Smooth muscle cell (in vitro differentiated cells): Measurements from ENCODE around the gene TMEM255B. TPM values are rescaled to one million over a fixed set of nuclear protein-coding genes. Genes with fewer than 3 reads are reported as not detected.

ENCODE experiments used
- DNase-seq: peaks from one replicate; lab custom pipeline; 2025; ENCODE audit not compliant: unreplicated experiment; lab: John Stamatoyannopoulos, UW
- H2AFZ ChIP-seq: fragments of 200-600 bp; sonication (generic); 2 replicates; pipeline ENCODE4 v1.6.0; 2016; ENCODE audit warnings: antibody characterized with exemption, low read depth, mild to moderate bottlenecking
- H3F3A ChIP-seq: fragments of 200-600 bp; sonication (generic); 2 replicates; pipeline ENCODE4 v1.6.0; 2017; ENCODE audit warnings: antibody characterized with exemption, low read depth
- H3K27ac ChIP-seq: fragments of 200-600 bp; sonication (generic); 2 replicates; pipeline ENCODE4 v1.5.1; 2016; ENCODE audit warnings: low read depth, mild to moderate bottlenecking
- H3K27me3 ChIP-seq: fragments of 200-600 bp; sonication (generic); 2 replicates; pipeline ENCODE4 v1.6.1; 2016; ENCODE audit warnings: low read depth, mild to moderate bottlenecking
- H3K36me3 ChIP-seq: fragments of 200-600 bp; sonication (generic); 2 replicates; pipeline ENCODE4 v1.5.1; 2016; ENCODE audit warnings: low read depth
- H3K4me1 ChIP-seq: fragments of 200-600 bp; sonication (generic); 2 replicates; pipeline ENCODE4 v1.5.1; 2016; ENCODE audit warnings: low read depth
- H3K4me2 ChIP-seq: fragments of 200-600 bp; sonication (generic); 2 replicates; pipeline ENCODE4 v1.6.0; 2016; ENCODE audit warnings: mild to moderate bottlenecking
- H3K4me3 ChIP-seq: fragments of 200-600 bp; sonication (generic); 2 replicates; pipeline ENCODE4 v1.5.1; 2016; ENCODE audit warnings: mild to moderate bottlenecking
- H3K79me2 ChIP-seq: fragments of 200-600 bp; sonication (generic); 2 replicates; pipeline ENCODE4 v1.6.0; 2016; ENCODE audit warnings: low read depth, mild to moderate bottlenecking
- H3K9ac ChIP-seq: fragments of 200-600 bp; sonication (generic); 2 replicates; pipeline ENCODE4 v1.6.0; 2016; ENCODE audit warnings: low read depth
- H3K9me3 ChIP-seq: fragments of 200-600 bp; sonication (generic); replicated peaks from 2 replicates; pipeline ENCODE4 v1.5.1; 2016; ENCODE audit warnings: low read depth
- H4K20me1 ChIP-seq: fragments of 200-600 bp; sonication (generic); 2 replicates; pipeline ENCODE4 v1.6.0; 2016; ENCODE audit warnings: low read depth
- WGBS: methylation state at CpG from one replicate; pipeline ENCODE4 v1.1.7; 2016; ENCODE audit warnings: low lambda C conversion rate; 5-methylcytosine and 5-hydroxymethylcytosine counted together
- polyA plus RNA-seq: library from polyadenylated mRNA; unstranded; fragments of >200 nt; fragmentation: Nextera tagmentation; extraction: Ambion mirVana; gene quantifications from 2 replicates; pipeline ENCODE4 v1.2.1, GENCODE V29; 2016
- total RNA-seq: library from RNA; depleted of rRNA; stranded (reverse); fragments of >200 nt; gene quantifications from 2 replicates; pipeline ENCODE4 v1.2.3, GENCODE V29; 2014
- TF ChIP-seq, protein P1 (sequence below): fragments of 200-600 bp; sonication (generic); IDR thresholded peaks from 2 replicates; pipeline ENCODE4 v1.5.1; 2017; ENCODE audit warnings: borderline replicate concordance, mild to moderate bottlenecking, antibody characterized with exemption; ENCODE audit not compliant: insufficient read depth, poor library complexity, severe bottlenecking

TMEM255B gene
- total and polyA plus RNA-seq, 2 experiments from 2014 or later, result 0.22 to 2.1 TPM

DNA sequence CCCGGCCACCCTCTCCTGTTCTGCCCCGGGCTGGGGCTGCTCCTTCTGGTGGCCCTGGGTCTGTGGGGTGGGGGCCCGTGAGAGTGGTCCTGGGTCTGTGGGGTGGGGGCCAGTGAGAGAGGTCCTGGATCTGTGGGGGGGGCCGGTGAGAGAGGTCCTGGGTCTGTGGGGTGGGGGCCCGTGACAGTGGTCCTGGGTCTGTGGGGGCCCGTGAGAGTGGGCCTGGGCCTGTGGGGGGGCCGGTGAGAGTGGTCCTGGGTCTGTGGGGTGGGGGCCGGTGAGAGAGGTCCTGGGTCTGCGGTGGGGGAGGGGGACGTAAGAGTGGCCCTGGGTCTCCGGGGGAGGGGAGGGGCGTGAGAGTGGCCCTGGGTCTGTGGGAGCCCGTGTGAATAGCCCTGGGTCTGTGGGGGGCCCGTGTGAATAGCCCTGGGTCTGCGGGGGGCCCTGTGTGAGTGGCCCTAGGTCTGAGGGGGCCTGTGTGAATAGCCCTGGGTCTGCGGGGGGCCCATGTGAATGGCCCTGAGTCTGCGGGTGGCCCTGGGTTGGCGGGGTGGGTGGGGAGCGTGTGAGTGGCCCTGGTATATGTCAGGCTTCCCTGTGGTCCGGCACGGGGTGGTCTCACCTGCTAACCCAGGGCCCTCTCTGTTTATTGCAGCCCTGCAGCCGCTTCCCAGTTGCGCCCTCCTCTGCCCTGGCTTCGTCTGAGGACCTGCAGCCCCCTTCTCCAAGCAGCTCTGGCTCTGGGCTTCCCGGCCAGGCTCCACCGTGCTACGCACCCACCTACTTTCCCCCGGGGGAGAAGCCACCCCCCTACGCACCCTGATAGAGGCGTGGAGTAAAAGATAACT lies 52.3 kb downstream of the TMEM255B start:
- no peak overlapping the region for H3K4me2 ChIP-seq
- TF ChIP-seq, protein P1, sequence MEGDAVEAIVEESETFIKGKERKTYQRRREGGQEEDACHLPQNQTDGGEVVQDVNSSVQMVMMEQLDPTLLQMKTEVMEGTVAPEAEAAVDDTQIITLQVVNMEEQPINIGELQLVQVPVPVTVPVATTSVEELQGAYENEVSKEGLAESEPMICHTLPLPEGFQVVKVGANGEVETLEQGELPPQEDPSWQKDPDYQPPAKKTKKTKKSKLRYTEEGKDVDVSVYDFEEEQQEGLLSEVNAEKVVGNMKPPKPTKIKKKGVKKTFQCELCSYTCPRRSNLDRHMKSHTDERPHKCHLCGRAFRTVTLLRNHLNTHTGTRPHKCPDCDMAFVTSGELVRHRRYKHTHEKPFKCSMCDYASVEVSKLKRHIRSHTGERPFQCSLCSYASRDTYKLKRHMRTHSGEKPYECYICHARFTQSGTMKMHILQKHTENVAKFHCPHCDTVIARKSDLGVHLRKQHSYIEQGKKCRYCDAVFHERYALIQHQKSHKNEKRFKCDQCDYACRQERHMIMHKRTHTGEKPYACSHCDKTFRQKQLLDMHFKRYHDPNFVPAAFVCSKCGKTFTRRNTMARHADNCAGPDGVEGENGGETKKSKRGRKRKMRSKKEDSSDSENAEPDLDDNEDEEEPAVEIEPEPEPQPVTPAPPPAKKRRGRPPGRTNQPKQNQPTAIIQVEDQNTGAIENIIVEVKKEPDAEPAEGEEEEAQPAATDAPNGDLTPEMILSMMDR, result no peak
- WGBS, result 88% methylated on average over 13 of the region's 30 CpGs

DNA sequence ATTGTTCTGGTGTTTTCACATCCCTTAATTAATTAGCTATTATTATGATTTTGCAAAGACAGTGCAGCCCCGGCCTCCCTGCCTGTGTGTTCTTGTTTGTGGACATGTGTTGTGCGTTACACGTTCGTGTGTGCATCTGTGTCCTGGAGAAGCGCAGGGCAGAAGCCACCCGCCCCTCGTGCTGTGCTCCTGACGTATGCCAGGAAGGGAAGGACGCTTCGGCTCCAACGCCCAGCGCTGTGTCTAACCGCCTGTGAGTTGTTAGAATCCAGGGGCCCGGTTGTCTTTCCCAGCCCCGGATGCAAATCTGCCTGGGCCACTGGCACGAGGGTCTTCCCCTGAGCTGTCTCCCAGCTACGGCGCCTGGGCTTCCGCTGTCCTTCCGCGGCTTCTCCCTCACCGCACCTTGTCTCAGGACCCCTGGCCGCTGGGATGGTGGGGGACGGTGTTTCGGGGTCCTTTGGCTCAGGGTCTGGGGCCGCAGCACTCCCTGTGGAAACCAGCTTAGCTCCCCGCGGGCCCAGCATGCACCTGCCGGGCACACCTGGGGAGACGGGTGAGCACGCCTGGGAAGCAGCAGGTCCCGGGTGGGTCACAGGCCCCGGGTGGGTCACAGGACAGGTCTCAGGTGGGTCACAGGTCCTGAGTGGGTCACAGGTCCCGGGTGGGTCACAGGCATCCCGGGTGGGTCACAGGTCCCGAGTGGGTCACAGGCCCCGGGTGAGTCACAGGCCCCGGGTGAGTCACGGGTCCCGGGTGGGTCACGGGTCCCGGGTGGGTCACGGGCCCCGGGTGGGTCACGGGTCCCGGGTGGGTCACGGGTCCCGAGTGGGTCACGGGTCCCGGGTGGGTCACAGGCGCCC lies 53.4 kb downstream of the TMEM255B start:
- TF ChIP-seq, protein P1, result no peak

More for the DNA sequence above, 52.3 kb downstream of the TMEM255B start:
- no peaks in the 10 kb centered on the region for H3K79me2 ChIP-seq
- no peaks in the 10 kb centered on the region for H3K27me3 ChIP-seq
- DNase-seq, result no peak
- H3K9ac ChIP-seq, result no peak overlapping the region
- H4K20me1 ChIP-seq, result no peaks in the 10 kb centered on the region
- no peaks in the 10 kb centered on the region for H3K36me3 ChIP-seq
- H3K27ac ChIP-seq, result no peak overlapping the region
- peaks cover 6% of the 10 kb centered on the region for H3K4me1 ChIP-seq
- H3K9me3 ChIP-seq, result no peaks in the 10 kb centered on the region
- no peak overlapping the region for H2AFZ ChIP-seq
- no peak overlapping the region for H3K4me3 ChIP-seq
- no peaks in the 10 kb centered on the region for H3F3A ChIP-seq

DNA sequence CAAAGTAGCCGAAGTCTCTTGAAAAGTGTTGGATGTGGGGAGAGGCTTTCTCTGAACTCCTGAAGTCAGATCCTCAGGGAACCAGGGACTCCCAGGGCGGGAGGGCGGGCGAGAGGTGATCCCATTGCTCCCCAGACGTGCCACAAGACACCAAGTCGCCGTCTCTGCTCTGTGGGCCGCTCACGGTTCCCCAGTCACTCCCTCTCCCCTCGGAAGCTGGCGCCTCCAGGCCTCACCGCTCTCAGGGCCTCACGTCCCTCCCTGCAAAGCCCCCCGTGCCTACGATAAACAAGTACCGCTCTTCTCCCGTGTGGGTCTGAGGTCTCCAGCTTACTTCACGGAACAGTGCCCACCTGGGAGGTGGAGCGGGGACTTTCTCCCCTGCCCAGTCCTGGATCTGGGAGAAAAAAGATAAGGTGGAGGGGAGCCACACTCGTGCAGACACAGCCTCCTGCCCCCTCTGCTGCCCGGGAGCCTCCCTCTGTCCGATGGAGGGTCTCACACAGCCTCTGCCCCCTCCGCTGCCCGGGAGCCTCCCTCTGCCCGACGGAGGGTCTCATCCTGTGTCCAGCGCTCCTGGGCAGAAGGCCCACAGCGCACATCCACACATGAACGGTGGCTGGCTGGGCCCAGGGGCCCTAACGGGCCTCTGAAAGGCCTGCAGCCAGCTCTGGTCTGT lies 54.2 kb downstream of the TMEM255B start:
- H3F3A ChIP-seq, result no peaks in the 10 kb centered on the region
- H3K4me3 ChIP-seq, result no peak overlapping the region
- H4K20me1 ChIP-seq, result no peaks in the 10 kb centered on the region
- H3K9me3 ChIP-seq, result no peaks in the 10 kb centered on the region
- peaks cover 6% of the 10 kb centered on the region for H3K4me1 ChIP-seq
- H3K27me3 ChIP-seq, result no peaks in the 10 kb centered on the region
- H3K27ac ChIP-seq, result no peak overlapping the region
- no peak overlapping the region for H2AFZ ChIP-seq
- WGBS, result 89% methylated on average over 27 of the region's 30 CpGs
- H3K79me2 ChIP-seq, result no peaks in the 10 kb centered on the region
- no peak overlapping the region for H3K9ac ChIP-seq
- DNase-seq, result no peak
- no peaks in the 10 kb centered on the region for H3K36me3 ChIP-seq
- peak overlapping the region; percentile 17 for H3K4me2 ChIP-seq
- TF ChIP-seq, protein P1, result no peak

More for the DNA sequence above, 53.4 kb downstream of the TMEM255B start:
- no peak overlapping the region for H3K4me2 ChIP-seq
- no peaks in the 10 kb centered on the region for H3K27me3 ChIP-seq
- no peaks in the 10 kb centered on the region for H4K20me1 ChIP-seq
- H3K4me3 ChIP-seq, result no peak overlapping the region
- no peak overlapping the region for H3K9ac ChIP-seq
- DNase-seq, result no peak
- no peak overlapping the region for H2AFZ ChIP-seq
- H3K79me2 ChIP-seq, result no peaks in the 10 kb centered on the region
- H3K36me3 ChIP-seq, result no peaks in the 10 kb centered on the region
- 94% methylated on average over 46 of the region's 51 CpGs for WGBS
- no peak overlapping the region for H3K27ac ChIP-seq
- peaks cover 6% of the 10 kb centered on the region for H3K4me1 ChIP-seq
- H3F3A ChIP-seq, result no peaks in the 10 kb centered on the region
- no peaks in the 10 kb centered on the region for H3K9me3 ChIP-seq
